ENCODE measurements around the gene MNX1. TPM values are rescaled to one million over a fixed set of nuclear protein-coding genes. Genes with fewer than 3 reads are reported as not detected.

Gene MNX1
- polyA plus RNA-seq (2013, experiment 1 of 2) = not detected
- not detected for polyA plus RNA-seq (2013, experiment 2 of 2)

DNA sequence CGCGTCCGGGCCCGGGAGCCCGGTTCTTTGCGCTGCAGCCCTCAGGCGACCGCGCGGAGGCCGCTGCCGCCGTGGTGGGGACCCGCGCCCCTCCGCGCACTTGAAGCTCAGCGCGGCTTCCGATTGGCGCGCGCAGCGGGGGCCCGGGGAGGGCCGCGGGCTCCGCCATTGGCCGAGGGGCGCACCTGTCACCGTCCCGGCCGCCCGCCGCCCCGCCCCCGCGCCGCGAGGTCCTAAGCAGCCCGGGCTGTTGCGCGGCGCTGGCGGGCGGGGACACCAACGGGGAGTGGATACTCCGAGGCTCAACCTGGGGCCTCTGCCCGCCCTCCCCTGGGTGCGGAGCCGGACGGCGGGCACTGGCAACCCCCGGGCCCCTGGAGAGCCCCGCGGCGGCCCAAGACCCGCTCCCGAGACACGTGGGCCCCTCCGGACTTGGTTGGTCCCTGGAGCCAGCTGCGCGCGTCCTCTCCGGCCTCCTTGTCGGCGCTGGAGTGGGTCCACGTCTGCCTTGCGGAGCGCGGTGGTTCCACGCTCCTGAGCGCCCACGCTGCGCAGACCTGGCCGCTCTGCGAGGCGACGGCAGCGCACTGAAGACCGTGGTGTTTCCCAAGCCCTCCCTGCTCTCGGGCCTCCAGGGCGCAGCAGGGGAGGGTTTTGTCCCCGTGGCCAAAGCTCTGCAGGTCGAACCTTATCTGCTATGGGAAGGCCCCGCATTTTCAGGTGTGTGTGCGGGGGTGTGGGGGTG lies at the start of gene MNX1:
Gene MNX1 (minus strand): TSS at position 76 of the 745 bp plus-strand sequence. CDS start 313 bp downstream, outside the sequence.
- 0% methylated on average over 76 to 87 of the region's 87 CpGs for WGBS, 2 experiments (ENCODE audit: insufficient coverage in 2 of 2)
- Histone ChIP-seq H3K36me3 (ENCODE audit: control insufficient read depth, insufficient read depth, low read length) (no peaks in the 10 kb centered on the region), H3K4me1 (ENCODE audit: control insufficient read depth, insufficient read depth, low read length, poor library complexity, severe bottlenecking) (peaks cover 3% of the 10 kb centered on the region), H3K27ac (ENCODE audit: low read depth, low read length, severe bottlenecking) (no peak within 1 kb of the TSS), H3K9me3 (ENCODE audit: control insufficient read depth, low read length) (no peaks in the 10 kb centered on the region), H3K4me3 (ENCODE audit: extremely low read depth, insufficient read depth, low read length, poor library complexity, severe bottlenecking) (peak within 1 kb of the TSS; percentile 34)

DNA sequence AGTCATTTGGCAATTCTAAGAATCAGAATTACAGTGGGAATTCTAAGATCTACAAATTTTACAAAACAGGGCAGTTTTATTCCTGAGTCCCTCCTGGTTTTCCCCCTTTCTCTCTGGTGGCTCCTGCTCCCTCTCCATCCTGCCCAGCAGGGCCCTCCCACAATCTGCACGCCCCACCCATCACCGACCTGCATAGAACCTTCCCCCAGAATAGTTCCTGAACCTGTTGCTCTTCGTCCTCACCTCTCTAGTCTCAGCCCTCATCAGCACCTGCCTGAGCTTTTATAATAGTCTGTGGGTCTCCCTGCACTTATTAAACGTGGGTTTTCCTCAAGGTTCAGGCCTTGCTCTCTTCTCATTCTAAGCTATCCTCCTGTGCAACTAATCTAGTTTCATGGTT lies 49.1 kb upstream of the MNX1 start:
- Histone ChIP-seq H3K27ac (ENCODE audit: low read depth, low read length, severe bottlenecking) (no peak overlapping the region), H3K4me1 (ENCODE audit: control insufficient read depth, insufficient read depth, low read length, poor library complexity, severe bottlenecking) (no peaks in the 10 kb centered on the region), H3K4me3 (ENCODE audit: extremely low read depth, insufficient read depth, low read length, poor library complexity, severe bottlenecking) (no peak overlapping the region), H3K9me3 (ENCODE audit: control insufficient read depth, low read length) (peaks cover 4% of the 10 kb centered on the region), H3K36me3 (ENCODE audit: control insufficient read depth, insufficient read depth, low read length) (no peaks in the 10 kb centered on the region)
- WGBS, 2 experiments (ENCODE audit: insufficient coverage in 2 of 2) = 48 to 63% methylated on average over 1 to 4 of the region's 4 CpGs

DNA sequence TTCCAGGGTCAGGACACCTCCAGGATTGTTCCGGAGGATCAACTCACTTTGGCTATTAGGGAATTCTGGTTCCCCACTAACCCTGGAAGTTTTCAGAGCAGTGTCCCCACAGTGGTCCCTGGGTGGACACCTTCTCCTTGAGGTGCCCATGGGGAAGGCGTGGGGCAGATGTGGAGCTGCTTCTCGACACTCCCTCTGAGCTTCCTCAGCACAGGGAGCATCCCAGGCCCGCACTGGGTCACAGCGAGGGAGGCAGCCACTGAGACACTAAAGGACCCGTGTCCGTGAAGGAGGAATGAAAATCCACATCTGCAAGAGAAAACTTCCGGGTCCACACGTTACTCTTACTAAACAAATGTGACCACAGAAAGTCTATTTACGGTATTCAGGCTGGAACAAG lies 48.2 kb upstream of the MNX1 start:
- Histone ChIP-seq H3K9me3 (ENCODE audit: control insufficient read depth, low read length) (peaks cover 4% of the 10 kb centered on the region), H3K36me3 (ENCODE audit: control insufficient read depth, insufficient read depth, low read length) (no peaks in the 10 kb centered on the region), H3K4me3 (ENCODE audit: extremely low read depth, insufficient read depth, low read length, poor library complexity, severe bottlenecking) (no peak overlapping the region), H3K27ac (ENCODE audit: low read depth, low read length, severe bottlenecking) (no peak overlapping the region), H3K4me1 (ENCODE audit: control insufficient read depth, insufficient read depth, low read length, poor library complexity, severe bottlenecking) (no peaks in the 10 kb centered on the region)
- WGBS, 2 experiments (ENCODE audit: insufficient coverage in 2 of 2) = 86 to 90% methylated on average over 10 of the region's 10 CpGs

- Histone ChIP-seq H3K9me3 (ENCODE audit: control insufficient read depth, low read length) (peaks cover 4% of the 10 kb centered on the region), H3K36me3 (ENCODE audit: control insufficient read depth, insufficient read depth, low read length) (no peaks in the 10 kb centered on the region), H3K4me1 (ENCODE audit: control insufficient read depth, insufficient read depth, low read length, poor library complexity, severe bottlenecking) (no peaks in the 10 kb centered on the region), H3K27ac (ENCODE audit: low read depth, low read length, severe bottlenecking) (no peak overlapping the region), H3K4me3 (ENCODE audit: extremely low read depth, insufficient read depth, low read length, poor library complexity, severe bottlenecking) (no peak overlapping the region)
- 83 to 90% methylated on average over 7 of the region's 8 CpGs for WGBS, 2 experiments (ENCODE audit: insufficient coverage in 2 of 2)
Observed at GRCh38 chr7:157058068-157058467, 47.6 kb upstream of the MNX1 start.

GRCh38 chr7:157056957-157057902 lies 46.8 kb upstream of the MNX1 start:
- H3K27ac ChIP-seq (ENCODE audit: low read depth, low read length, severe bottlenecking) = no peak overlapping the region
- no peaks in the 10 kb centered on the region for H3K4me1 ChIP-seq (ENCODE audit: control insufficient read depth, insufficient read depth, low read length, poor library complexity, severe bottlenecking)
- WGBS, 2 experiments (ENCODE audit: insufficient coverage in 2 of 2) = 84 to 90% methylated on average over 13 of the region's 16 CpGs
- no peaks in the 10 kb centered on the region for H3K36me3 ChIP-seq (ENCODE audit: control insufficient read depth, insufficient read depth, low read length)
- H3K9me3 ChIP-seq (ENCODE audit: control insufficient read depth, low read length) = peaks cover 2% of the 10 kb centered on the region
- no peak overlapping the region for H3K4me3 ChIP-seq (ENCODE audit: extremely low read depth, insufficient read depth, low read length, poor library complexity, severe bottlenecking)

DNA sequence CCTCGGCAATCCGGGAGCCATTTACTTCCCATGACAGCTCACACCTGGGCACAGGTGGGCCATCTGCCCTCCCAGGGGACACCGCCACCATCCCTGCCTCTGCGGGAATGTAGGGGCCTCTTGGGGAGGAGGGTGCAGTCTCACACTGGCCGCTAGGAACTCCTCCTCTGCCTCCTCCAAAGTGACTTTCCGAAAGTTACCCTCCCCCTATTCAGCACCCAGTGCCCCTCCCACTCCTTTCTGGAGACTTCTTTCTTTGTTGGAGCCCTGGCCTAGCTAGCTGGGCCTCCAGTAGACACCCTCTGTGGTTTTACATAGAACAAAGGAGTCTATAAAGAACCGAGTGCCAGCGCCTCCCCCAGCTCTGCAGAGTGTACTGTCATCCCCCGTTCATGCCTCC lies 45.8 kb upstream of the MNX1 start:
- Histone ChIP-seq H3K36me3 (ENCODE audit: control insufficient read depth, insufficient read depth, low read length) (no peaks in the 10 kb centered on the region), H3K27ac (ENCODE audit: low read depth, low read length, severe bottlenecking) (no peak overlapping the region), H3K4me1 (ENCODE audit: control insufficient read depth, insufficient read depth, low read length, poor library complexity, severe bottlenecking) (no peaks in the 10 kb centered on the region), H3K9me3 (ENCODE audit: control insufficient read depth, low read length) (no peaks in the 10 kb centered on the region), H3K4me3 (ENCODE audit: extremely low read depth, insufficient read depth, low read length, poor library complexity, severe bottlenecking) (no peak overlapping the region)
- WGBS, 2 experiments (ENCODE audit: insufficient coverage in 2 of 2) = 79% methylated on average over 4 to 7 of the region's 9 CpGs

GRCh38 chr7:157054927-157055326 lies 44.5 kb upstream of the MNX1 start:
- Histone ChIP-seq H3K4me3 (ENCODE audit: extremely low read depth, insufficient read depth, low read length, poor library complexity, severe bottlenecking) (no peak overlapping the region), H3K4me1 (ENCODE audit: control insufficient read depth, insufficient read depth, low read length, poor library complexity, severe bottlenecking) (no peaks in the 10 kb centered on the region), H3K36me3 (ENCODE audit: control insufficient read depth, insufficient read depth, low read length) (no peaks in the 10 kb centered on the region), H3K27ac (ENCODE audit: low read depth, low read length, severe bottlenecking) (no peak overlapping the region), H3K9me3 (ENCODE audit: control insufficient read depth, low read length) (no peaks in the 10 kb centered on the region)
- WGBS, 2 experiments (ENCODE audit: insufficient coverage in 2 of 2) = 78 to 81% methylated on average over 6 to 7 of the region's 9 CpGs

GRCh38 chr7:157053118-157053517 lies 42.7 kb upstream of the MNX1 start:
- no peaks in the 10 kb centered on the region for H3K4me1 ChIP-seq (ENCODE audit: control insufficient read depth, insufficient read depth, low read length, poor library complexity, severe bottlenecking)
- WGBS, 2 experiments (ENCODE audit: insufficient coverage in 2 of 2) = 83 to 94% methylated on average over 4 of the region's 5 CpGs
- H3K4me3 ChIP-seq (ENCODE audit: extremely low read depth, insufficient read depth, low read length, poor library complexity, severe bottlenecking) = no peak overlapping the region
- no peaks in the 10 kb centered on the region for H3K9me3 ChIP-seq (ENCODE audit: control insufficient read depth, low read length)
- H3K36me3 ChIP-seq (ENCODE audit: control insufficient read depth, insufficient read depth, low read length) = no peaks in the 10 kb centered on the region
- no peak overlapping the region for H3K27ac ChIP-seq (ENCODE audit: low read depth, low read length, severe bottlenecking)

DNA sequence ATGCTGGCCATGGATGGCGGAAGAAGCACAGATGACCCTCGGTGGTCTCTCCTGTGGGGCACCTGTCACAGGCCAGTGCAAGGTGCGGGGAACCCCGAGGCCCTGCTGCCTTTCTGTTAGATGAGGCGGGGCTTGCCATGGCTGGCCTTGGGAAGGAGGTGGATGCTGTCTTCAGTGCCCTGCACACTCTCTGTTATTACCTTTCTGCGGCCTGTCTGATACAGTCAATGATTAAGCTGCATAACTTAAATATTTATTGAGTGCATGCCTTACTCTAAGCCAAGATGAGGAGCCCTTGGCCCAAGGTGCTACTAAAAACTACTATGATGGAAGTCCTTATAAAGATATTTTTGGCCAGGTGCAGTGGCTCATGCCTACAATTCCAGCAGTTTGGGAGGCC lies 36.7 kb upstream of the MNX1 start:
- no peaks in the 10 kb centered on the region for H3K4me1 ChIP-seq (ENCODE audit: control insufficient read depth, insufficient read depth, low read length, poor library complexity, severe bottlenecking)
- no peak overlapping the region for H3K27ac ChIP-seq (ENCODE audit: low read depth, low read length, severe bottlenecking)
- no peaks in the 10 kb centered on the region for H3K9me3 ChIP-seq (ENCODE audit: control insufficient read depth, low read length)
- H3K36me3 ChIP-seq (ENCODE audit: control insufficient read depth, insufficient read depth, low read length) = no peaks in the 10 kb centered on the region
- 88 to 94% methylated on average over 2 to 5 of the region's 6 CpGs for WGBS, 2 experiments (ENCODE audit: insufficient coverage in 2 of 2)
- no peak overlapping the region for H3K4me3 ChIP-seq (ENCODE audit: extremely low read depth, insufficient read depth, low read length, poor library complexity, severe bottlenecking)

- WGBS, 2 experiments (ENCODE audit: insufficient coverage in 2 of 2) = 60% methylated on average over 1 of the region's 1 CpG; no CpG with 5 or more reads in 1 of the 2 experiments
- Histone ChIP-seq H3K27ac (ENCODE audit: low read depth, low read length, severe bottlenecking) (no peak overlapping the region), H3K4me3 (ENCODE audit: extremely low read depth, insufficient read depth, low read length, poor library complexity, severe bottlenecking) (no peak overlapping the region), H3K4me1 (ENCODE audit: control insufficient read depth, insufficient read depth, low read length, poor library complexity, severe bottlenecking) (no peaks in the 10 kb centered on the region), H3K9me3 (ENCODE audit: control insufficient read depth, low read length) (no peaks in the 10 kb centered on the region), H3K36me3 (ENCODE audit: control insufficient read depth, insufficient read depth, low read length) (no peaks in the 10 kb centered on the region)
Observed at GRCh38 chr7:157046681-157047080, 36.2 kb upstream of the MNX1 start.
